GM18520 (cell line): ENCODE data around the gene ZBTB25.
"Not testable (repeated sequence)": the region's sequence is repeated elsewhere in the genome, so short reads cannot be mapped to it uniquely, and the experiment has no call there.

Experiments used
- ATAC-seq: cut with Tn5 transposase; IDR thresholded peaks from one replicate; pipeline ENCODE4 v1.9.1; 2021; ENCODE audit not compliant: unreplicated experiment

Gene ZBTB25

GRCh38 chr14:64503434-64504309, at the start of gene ZBTB25:
Gene ZBTB25, minus strand, starts transcription at chr14:64503838. Its CDS starts 13,305 bp downstream, at chr14:64490533.
- ATAC-seq: peak; percentile 57

- ATAC-seq: no peak
Observed at GRCh38 chr14:64550621-64551333, 47.1 kb upstream of the ZBTB25 start.

GRCh38 chr14:64549791-64550620, 46.4 kb upstream of the ZBTB25 start, which contains the start of gene PPP1R36:
Gene PPP1R36, plus strand, starts transcription at chr14:64549961. Its CDS starts 37 bp downstream, at chr14:64549998.
- no peak for ATAC-seq

- ATAC-seq: no peak
Observed at GRCh38 chr14:64549016-64549415, 45.4 kb upstream of the ZBTB25 start.

- ATAC-seq: no peak
Observed at GRCh38 chr14:64544607-64545312, 41.1 kb upstream of the ZBTB25 start.

- ATAC-seq: no peak
Observed at GRCh38 chr14:64542836-64543201, 39.2 kb upstream of the ZBTB25 start.

- ATAC-seq: no peak
Observed at GRCh38 chr14:64541972-64542835, 38.6 kb upstream of the ZBTB25 start.

GRCh38 chr14:64541261-64541971, 37.8 kb upstream of the ZBTB25 start:
- no peak for ATAC-seq

GRCh38 chr14:64540208-64541202, 36.9 kb upstream of the ZBTB25 start, which contains the start of gene HSPA2:
Gene HSPA2, plus strand, starts transcription at chr14:64540741. Its CDS starts 109 bp downstream, at chr14:64540850.
- peak; percentile 93 for ATAC-seq

GRCh38 chr14:64536488-64537245, 33.0 kb upstream of the ZBTB25 start:
- ATAC-seq: no peak

GRCh38 chr14:64531567-64531966, 27.9 kb upstream of the ZBTB25 start:
- ATAC-seq: no peak

GRCh38 chr14:64525354-64525753, 21.7 kb upstream of the ZBTB25 start:
- ATAC-seq: no peak

GRCh38 chr14:64522591-64523355, 19.1 kb upstream of the ZBTB25 start:
- ATAC-seq: no peak

GRCh38 chr14:64520699-64521098, 17.1 kb upstream of the ZBTB25 start:
- no peak for ATAC-seq

GRCh38 chr14:64518229-64518628, 14.6 kb upstream of the ZBTB25 start:
- ATAC-seq: no peak

- not testable (repeated sequence) for ATAC-seq
Observed at GRCh38 chr14:64517667-64518066, 14.0 kb upstream of the ZBTB25 start.
